ENCODE data around the gene TMEM170B. TPM values are rescaled to one million over a fixed set of nuclear protein-coding genes. Genes with fewer than 3 reads are reported as not detected.

TMEM170B gene
- total and polyA plus RNA-seq, 9 donors = 2.1 to 5.9 (median 5.3) TPM

GRCh38 chr6:11584244-11584643, 46.7 kb downstream of the TMEM170B start:
- WGBS, 3 donors = 59 to 63% (median 61%) methylated on average over 5 of the region's 5 CpGs
- H3K4me1 ChIP-seq (ENCODE audit: insufficient read depth) = peaks cover 4% of the 10 kb centered on the region
- H3K27ac ChIP-seq = no peak overlapping the region
- no peak overlapping the region for H3K4me3 ChIP-seq
- H3K27me3 ChIP-seq = no peaks in the 10 kb centered on the region
- DNase-seq = no peak
- no peaks in the 10 kb centered on the region for H3K36me3 ChIP-seq
- TF ChIP-seq POLR2A (IDR thresholded peaks at IDR 0.05) (no peak), CTCF (IDR thresholded peaks at IDR 0.05) (no peak), EP300 (IDR thresholded peaks at IDR 0.05) (no peak)
- intact Hi-C loops (cut with DNase I) = loop anchor here in 1 of 4 donors (10.0 kb wide), 1 partner anchor 1021 kb away; no protein-coding TSS in a partner anchor
- no peaks in the 10 kb centered on the region for H3K9me3 ChIP-seq

GRCh38 chr6:11585426-11586016, 48.0 kb downstream of the TMEM170B start:
- no peak for DNase-seq
- whole genome bisulfite sequencing, 3 donors = 0 to 4% (median 4%) methylated on average over 1 of the region's 1 CpG
- intact Hi-C loops (cut with DNase I) = loop anchor here in 1 of 4 donors (10.0 kb wide), 1 partner anchor 1019 kb away; no protein-coding TSS in a partner anchor
- Histone ChIP-seq H3K4me3 (no peak overlapping the region), H3K27me3 (no peaks in the 10 kb centered on the region), H3K4me1 (ENCODE audit: insufficient read depth) (peaks cover 4% of the 10 kb centered on the region), H3K27ac (no peak overlapping the region), H3K9me3 (no peaks in the 10 kb centered on the region), H3K36me3 (no peaks in the 10 kb centered on the region)
- TF ChIP-seq POLR2A (IDR thresholded peaks at IDR 0.05) = no peak
- TF ChIP-seq EP300 (IDR thresholded peaks at IDR 0.05) = no peak
- peak; percentile 26 to 54 (median 32) for TF ChIP-seq CTCF (IDR thresholded peaks at IDR 0.05)

- no peak for TF ChIP-seq POLR2A (IDR thresholded peaks at IDR 0.05)
- TF ChIP-seq CTCF (IDR thresholded peaks at IDR 0.05) = no peak
- TF ChIP-seq EP300 (IDR thresholded peaks at IDR 0.05) = no peak
- peaks cover 4% of the 10 kb centered on the region for H3K4me1 ChIP-seq (ENCODE audit: insufficient read depth)
- DNase-seq = no peak
- H3K9me3 ChIP-seq = no peaks in the 10 kb centered on the region
- H3K27me3 ChIP-seq = no peaks in the 10 kb centered on the region
- no peaks in the 10 kb centered on the region for H3K36me3 ChIP-seq
- H3K27ac ChIP-seq = no peak overlapping the region
- intact Hi-C loops (cut with DNase I) = loop anchor here in 1 of 4 donors (10.0 kb wide), 1 partner anchor 1019 kb away; no protein-coding TSS in a partner anchor
- no peak overlapping the region for H3K4me3 ChIP-seq
- 57 to 67% (median 65%) methylated on average over 4 of the region's 4 CpGs for WGBS, 3 donors
Observed at GRCh38 chr6:11586117-11586516, 48.6 kb downstream of the TMEM170B start.

GRCh38 chr6:11586536-11586935, 49.0 kb downstream of the TMEM170B start:
- Histone ChIP-seq H3K4me3 (no peak overlapping the region), H3K27ac (no peak overlapping the region), H3K36me3 (no peaks in the 10 kb centered on the region), H3K9me3 (no peaks in the 10 kb centered on the region), H3K27me3 (no peaks in the 10 kb centered on the region), H3K4me1 (ENCODE audit: insufficient read depth) (peaks cover 4% of the 10 kb centered on the region)
- TF ChIP-seq POLR2A (IDR thresholded peaks at IDR 0.05) = no peak
- TF ChIP-seq EP300 (IDR thresholded peaks at IDR 0.05) = no peak
- no peak for TF ChIP-seq CTCF (IDR thresholded peaks at IDR 0.05)
- no peak for DNase-seq
- 19 to 35% (median 27%) methylated on average over 7 of the region's 7 CpGs for WGBS, 3 donors
- intact Hi-C loops (cut with DNase I) = loop anchor here in 1 of 4 donors (10.0 kb wide), 1 partner anchor 1018 kb away; no protein-coding TSS in a partner anchor
